Tibial nerve (tissue), 4 donors: ENCODE data around the gene KCNQ1. TPM values are rescaled to one million over a fixed set of nuclear protein-coding genes. Genes with fewer than 3 reads are reported as not detected.

Source experiments
- DNase-seq, 2 donors: peaks; one replicate each; pipeline ENCODE4 v3.0.0-alpha.2; 2019; ENCODE audit warnings: low spot score in 2 of 2
- H3K27ac ChIP-seq, 4 donors: fragments of 200-600 bp; sonication (generic) in 3 of 4; one replicate each; pipeline ENCODE4 v1.5.1; 2017 to 2019; ENCODE audit warnings: mild to moderate bottlenecking in 1 of 4
- H3K27me3 ChIP-seq, 2 donors: fragments of 200-600 bp; sonication (generic) in 1 of 2; one replicate each; pipeline versions ENCODE4 v1.5.1 to v1.6.0; 2017 to 2019
- H3K36me3 ChIP-seq, 3 donors: fragments of 200-600 bp; sonication (generic); one replicate each; pipeline ENCODE4 v1.5.1; 2018 to 2019
- H3K4me1 ChIP-seq, 4 donors: fragments of 200-600 bp; sonication (generic) in 3 of 4; one replicate each; pipeline ENCODE4 v1.5.1; 2017 to 2019
- H3K4me3 ChIP-seq, 4 donors: fragments of 200-600 bp; sonication (generic) in 3 of 4; one replicate each; pipeline ENCODE4 v1.5.1; 2017 to 2019; ENCODE audit warnings: mild to moderate bottlenecking in 1 of 4, moderate library complexity in 1 of 4
- H3K9me3 ChIP-seq, 4 donors: fragments of 200-600 bp; sonication (generic) in 3 of 4; one replicate each; pipeline ENCODE4 v1.5.1; 2017 to 2019
- EP300 ChIP-seq, 2 donors: sonication (generic); formaldehyde crosslinking; IDR thresholded peaks; one replicate each; pipeline ENCODE4 v1.6.1; 2017; ENCODE audit warnings: antibody characterized with exemption in 2 of 2, mild to moderate bottlenecking in 1 of 2
- POLR2A ChIP-seq, 2 donors: fragments of 450-650 bp; IDR thresholded peaks; one replicate each; pipeline ENCODE4 v1.6.1; 2017; ENCODE audit warnings: antibody characterized with exemption in 2 of 2, mild to moderate bottlenecking in 2 of 2, moderate library complexity in 2 of 2
- WGBS, 2 donors: methylation state at CpG; one replicate each; pipeline ENCODE4 v1.1.5; 2018; 5-methylcytosine and 5-hydroxymethylcytosine counted together
- total RNA-seq, 4 donors: library from RNA; depleted of rRNA; stranded (reverse); fragments of >200 nt; gene quantifications; one replicate each; pipeline ENCODE4 v1.1.0, GENCODE V29; 2016
- TF ChIP-seq, protein P1 (sequence below), 5 experiments: fragments of 200-600 bp in 3 of 5; fragments of 450-650 bp in 2 of 5; sonication (generic) in 3 of 5; IDR thresholded peaks; one replicate each; pipeline ENCODE4 v1.5.1; 2016 to 2019; ENCODE audit warnings: antibody characterized with exemption in 5 of 5, mild to moderate bottlenecking in 3 of 5, moderate library complexity in 2 of 5

Gene KCNQ1
- total RNA-seq, 4 donors from 2014 or later, result 3.5 to 11.4 (median 7.5) TPM

GRCh38 chr11:2820976-2821375 is 376.2 kb downstream of the KCNQ1 start:
- H3K4me3 ChIP-seq, result no peak overlapping the region
- TF ChIP-seq, protein P1, sequence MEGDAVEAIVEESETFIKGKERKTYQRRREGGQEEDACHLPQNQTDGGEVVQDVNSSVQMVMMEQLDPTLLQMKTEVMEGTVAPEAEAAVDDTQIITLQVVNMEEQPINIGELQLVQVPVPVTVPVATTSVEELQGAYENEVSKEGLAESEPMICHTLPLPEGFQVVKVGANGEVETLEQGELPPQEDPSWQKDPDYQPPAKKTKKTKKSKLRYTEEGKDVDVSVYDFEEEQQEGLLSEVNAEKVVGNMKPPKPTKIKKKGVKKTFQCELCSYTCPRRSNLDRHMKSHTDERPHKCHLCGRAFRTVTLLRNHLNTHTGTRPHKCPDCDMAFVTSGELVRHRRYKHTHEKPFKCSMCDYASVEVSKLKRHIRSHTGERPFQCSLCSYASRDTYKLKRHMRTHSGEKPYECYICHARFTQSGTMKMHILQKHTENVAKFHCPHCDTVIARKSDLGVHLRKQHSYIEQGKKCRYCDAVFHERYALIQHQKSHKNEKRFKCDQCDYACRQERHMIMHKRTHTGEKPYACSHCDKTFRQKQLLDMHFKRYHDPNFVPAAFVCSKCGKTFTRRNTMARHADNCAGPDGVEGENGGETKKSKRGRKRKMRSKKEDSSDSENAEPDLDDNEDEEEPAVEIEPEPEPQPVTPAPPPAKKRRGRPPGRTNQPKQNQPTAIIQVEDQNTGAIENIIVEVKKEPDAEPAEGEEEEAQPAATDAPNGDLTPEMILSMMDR (IDR thresholded peaks at IDR 0.05), result no peak
- TF ChIP-seq EP300 (IDR thresholded peaks at IDR 0.05), result no peak
- TF ChIP-seq POLR2A (IDR thresholded peaks at IDR 0.05), result no peak
- H3K27ac ChIP-seq, result no peak overlapping the region
- H3K36me3 ChIP-seq, result no peaks in the 10 kb centered on the region
- H3K27me3 ChIP-seq, result no peaks in the 10 kb centered on the region
- no peak for DNase-seq
- 93 to 95% methylated on average over 15 to 16 of the region's 16 CpGs for WGBS, 2 donors
- peaks cover 0 to 43% (median 1%) of the 10 kb centered on the region in 4 donors for H3K9me3 ChIP-seq
- H3K4me1 ChIP-seq, result peaks cover 0 to 32% (median 13%) of the 10 kb centered on the region in 4 donors

DNA sequence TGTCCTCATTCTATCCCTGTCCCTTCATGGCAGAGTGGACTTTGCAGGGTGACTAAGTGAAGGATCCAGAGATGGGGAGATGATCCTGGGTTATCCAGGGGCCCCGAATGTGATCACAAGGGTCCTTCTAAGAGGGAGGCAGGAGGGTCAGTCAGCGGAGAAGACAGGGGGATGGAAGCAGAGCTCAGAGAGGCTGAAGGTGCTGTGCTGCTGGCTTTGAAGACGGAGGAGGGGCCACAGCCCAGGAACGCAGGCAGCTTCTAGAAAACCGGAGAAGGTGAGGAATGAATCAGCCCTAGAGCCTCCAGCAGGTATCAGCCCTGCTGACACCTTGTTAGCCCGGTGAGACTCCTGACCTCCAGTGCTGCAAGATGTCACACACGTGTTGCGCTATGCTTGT is 377.1 kb downstream of the KCNQ1 start:
- 96% methylated on average over 8 of the region's 8 CpGs for WGBS, 2 donors
- no peaks in the 10 kb centered on the region for H3K36me3 ChIP-seq
- no peak overlapping the region for H3K27ac ChIP-seq
- H3K4me3 ChIP-seq, result no peak overlapping the region
- no peak for TF ChIP-seq EP300 (IDR thresholded peaks at IDR 0.05)
- TF ChIP-seq, protein P1 (IDR thresholded peaks at IDR 0.05), result no peak
- TF ChIP-seq POLR2A (IDR thresholded peaks at IDR 0.05), result no peak
- peaks cover 0 to 37% (median 1%) of the 10 kb centered on the region in 4 donors for H3K9me3 ChIP-seq
- no peak for DNase-seq
- peaks cover 0 to 36% (median 17%) of the 10 kb centered on the region in 4 donors for H3K4me1 ChIP-seq
- H3K27me3 ChIP-seq, result no peaks in the 10 kb centered on the region

GRCh38 chr11:2824851-2825250 is 380.0 kb downstream of the KCNQ1 start:
- Histone ChIP-seq H3K27me3 (no peaks in the 10 kb centered on the region), H3K4me1 (peaks cover 0 to 31% (median 19%) of the 10 kb centered on the region in 4 donors), H3K36me3 (no peaks in the 10 kb centered on the region), H3K27ac (peak overlapping the region; percentile 3 to 91 (median 70)), H3K4me3 (no peak overlapping the region), H3K9me3 (peaks cover 0 to 36% (median 4%) of the 10 kb centered on the region in 4 donors)
- 80 to 81% methylated on average over 12 to 18 of the region's 18 CpGs for WGBS, 2 donors
- DNase-seq, result peak in 1 of 2 donors; percentile 21
- TF ChIP-seq, protein P1 (IDR thresholded peaks at IDR 0.05), result no peak
- TF ChIP-seq EP300 (IDR thresholded peaks at IDR 0.05) (no peak), POLR2A (IDR thresholded peaks at IDR 0.05) (no peak)

DNA sequence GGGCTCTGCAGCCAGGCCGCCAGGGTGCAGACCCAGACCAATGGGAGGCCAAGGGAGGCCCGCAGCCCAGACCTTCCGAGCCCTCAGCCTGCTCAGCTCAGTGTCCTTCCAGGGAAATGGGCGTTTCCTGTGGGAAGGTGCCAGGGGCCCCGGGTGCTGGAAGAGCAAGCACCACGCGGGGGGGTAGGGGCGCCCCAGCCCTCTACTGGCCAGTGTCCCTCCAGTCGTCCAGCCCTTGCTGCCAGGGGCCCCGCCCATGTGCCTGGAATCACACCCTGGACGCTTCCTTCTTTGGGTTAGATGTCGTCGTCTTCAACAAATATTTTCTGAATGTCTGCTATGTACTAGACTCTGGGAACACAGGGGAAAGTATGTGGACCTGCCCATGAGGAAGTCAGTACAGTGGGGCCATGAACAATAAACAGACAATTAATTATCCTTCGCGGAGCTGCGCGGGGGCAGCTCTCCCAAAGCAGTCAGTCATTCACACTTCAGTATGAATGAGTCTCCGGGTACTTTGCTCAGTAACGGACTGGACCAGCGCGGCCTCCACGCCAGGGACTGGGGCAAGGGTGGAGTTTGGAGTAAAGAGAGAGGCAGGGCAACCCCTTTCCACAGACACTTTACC is 380.6 kb downstream of the KCNQ1 start:
- Histone ChIP-seq H3K4me3 (peak overlapping the region in 2 of 4 donors; percentile 3 to 31), H3K4me1 (peaks cover 0 to 31% (median 19%) of the 10 kb centered on the region in 4 donors), H3K27ac (peak overlapping the region; percentile 80 to 91 (median 82)), H3K36me3 (no peaks in the 10 kb centered on the region), H3K27me3 (no peaks in the 10 kb centered on the region), H3K9me3 (peaks cover 0 to 38% (median 4%) of the 10 kb centered on the region in 4 donors)
- DNase-seq, result peak; percentile 75 to 77
- 28 to 35% methylated on average over 17 to 20 of the region's 22 CpGs for WGBS, 2 donors
- TF ChIP-seq, protein P1 (IDR thresholded peaks at IDR 0.05), result peak in 2 of 5 experiments; percentile 28
- peak; percentile 61 to 70 for TF ChIP-seq EP300 (IDR thresholded peaks at IDR 0.05)
- TF ChIP-seq POLR2A (IDR thresholded peaks at IDR 0.05), result no peak
